ENCODE results near the gene MEIOSIN.
"Not testable (repeated sequence)": the region's sequence is repeated elsewhere in the genome, so short reads cannot be mapped to it uniquely, and the experiment has no call there.

The MEIOSIN gene

DNA sequence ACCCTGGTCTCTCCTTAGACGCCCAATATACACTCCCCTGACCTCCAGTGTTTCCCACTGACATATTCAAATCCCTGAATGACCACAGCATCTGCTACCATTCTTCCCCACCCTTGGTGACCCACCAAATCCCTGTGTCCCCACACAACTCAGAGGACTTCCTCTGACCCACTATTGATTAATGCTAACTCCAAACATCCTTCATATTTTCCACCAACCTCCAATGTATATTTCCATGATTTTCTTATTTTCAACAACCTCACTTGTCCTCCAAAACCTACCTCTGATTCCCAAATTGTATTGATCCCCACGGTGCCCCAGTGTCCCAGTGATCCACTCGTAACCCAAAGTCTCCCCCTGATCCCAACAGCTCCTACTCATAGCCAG, 59.9 kb downstream of the MEIOSIN start:
- H3K4me3 ChIP-seq (ENCODE audit: low read depth, low read length): peak overlapping the region; percentile 89
- in situ Hi-C loops (cut with HindIII; ENCODE audit: low sequenced_read_pairs): no loop called here
- TF ChIP-seq, protein P1, sequence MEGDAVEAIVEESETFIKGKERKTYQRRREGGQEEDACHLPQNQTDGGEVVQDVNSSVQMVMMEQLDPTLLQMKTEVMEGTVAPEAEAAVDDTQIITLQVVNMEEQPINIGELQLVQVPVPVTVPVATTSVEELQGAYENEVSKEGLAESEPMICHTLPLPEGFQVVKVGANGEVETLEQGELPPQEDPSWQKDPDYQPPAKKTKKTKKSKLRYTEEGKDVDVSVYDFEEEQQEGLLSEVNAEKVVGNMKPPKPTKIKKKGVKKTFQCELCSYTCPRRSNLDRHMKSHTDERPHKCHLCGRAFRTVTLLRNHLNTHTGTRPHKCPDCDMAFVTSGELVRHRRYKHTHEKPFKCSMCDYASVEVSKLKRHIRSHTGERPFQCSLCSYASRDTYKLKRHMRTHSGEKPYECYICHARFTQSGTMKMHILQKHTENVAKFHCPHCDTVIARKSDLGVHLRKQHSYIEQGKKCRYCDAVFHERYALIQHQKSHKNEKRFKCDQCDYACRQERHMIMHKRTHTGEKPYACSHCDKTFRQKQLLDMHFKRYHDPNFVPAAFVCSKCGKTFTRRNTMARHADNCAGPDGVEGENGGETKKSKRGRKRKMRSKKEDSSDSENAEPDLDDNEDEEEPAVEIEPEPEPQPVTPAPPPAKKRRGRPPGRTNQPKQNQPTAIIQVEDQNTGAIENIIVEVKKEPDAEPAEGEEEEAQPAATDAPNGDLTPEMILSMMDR (IDR thresholded peaks at IDR 0.05; ENCODE audit: low read depth, low read length, missing control alignments): no peak
- no peak for DNase-seq (ENCODE audit: low read depth)

DNA sequence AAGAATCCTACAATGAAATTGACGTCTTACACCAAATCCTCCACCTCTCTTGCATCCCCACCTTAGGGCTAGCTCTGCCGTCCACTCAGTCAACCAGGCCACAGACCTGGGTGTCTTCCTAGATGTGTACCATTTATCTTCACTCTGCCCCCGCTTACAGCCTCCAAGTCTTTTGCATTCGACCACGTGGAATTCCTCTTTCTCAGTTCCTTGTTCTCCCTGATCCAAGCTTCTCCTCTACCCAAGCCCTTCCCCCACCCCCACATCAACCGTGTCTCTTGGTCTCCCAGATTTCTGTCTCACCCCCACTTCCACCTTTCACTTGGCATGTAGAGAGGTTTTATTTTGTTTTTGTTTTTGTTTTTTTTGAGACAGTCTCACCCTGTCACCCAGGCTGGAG, 60.6 kb downstream of the MEIOSIN start:
- in situ Hi-C loops (cut with HindIII; ENCODE audit: low sequenced_read_pairs): no loop called here
- TF ChIP-seq, protein P1 (IDR thresholded peaks at IDR 0.05; ENCODE audit: low read depth, low read length, missing control alignments): no peak
- no peak overlapping the region for H3K4me3 ChIP-seq (ENCODE audit: low read depth, low read length)

DNA sequence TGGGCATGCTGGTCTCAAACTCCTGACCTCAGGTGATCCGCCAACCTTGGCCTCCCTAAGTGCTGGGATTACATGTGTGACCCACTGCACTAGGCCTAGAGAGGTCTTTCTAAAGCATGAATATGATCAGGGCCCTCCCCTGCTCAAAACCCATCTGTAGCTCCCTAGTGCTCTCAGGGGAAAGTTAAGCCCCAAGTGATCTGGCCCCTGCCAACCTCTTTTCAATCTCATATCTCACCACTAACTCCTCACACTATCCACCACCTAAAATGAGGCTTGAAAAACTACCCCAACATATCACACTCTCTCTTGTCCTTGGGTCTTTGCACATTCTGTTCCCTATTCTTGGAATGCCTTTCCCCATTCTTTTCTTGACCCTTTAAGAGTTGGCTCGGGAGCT, 61.4 kb downstream of the MEIOSIN start:
- no peak for DNase-seq (ENCODE audit: low read depth)
- H3K4me3 ChIP-seq (ENCODE audit: low read depth, low read length): no peak overlapping the region
- in situ Hi-C loops (cut with HindIII; ENCODE audit: low sequenced_read_pairs): no loop called here
- TF ChIP-seq, protein P1 (IDR thresholded peaks at IDR 0.05; ENCODE audit: low read depth, low read length, missing control alignments): no peak

More for the DNA sequence above, 60.6 kb downstream of the MEIOSIN start:
- DNase-seq (ENCODE audit: low read depth): no peak

DNA sequence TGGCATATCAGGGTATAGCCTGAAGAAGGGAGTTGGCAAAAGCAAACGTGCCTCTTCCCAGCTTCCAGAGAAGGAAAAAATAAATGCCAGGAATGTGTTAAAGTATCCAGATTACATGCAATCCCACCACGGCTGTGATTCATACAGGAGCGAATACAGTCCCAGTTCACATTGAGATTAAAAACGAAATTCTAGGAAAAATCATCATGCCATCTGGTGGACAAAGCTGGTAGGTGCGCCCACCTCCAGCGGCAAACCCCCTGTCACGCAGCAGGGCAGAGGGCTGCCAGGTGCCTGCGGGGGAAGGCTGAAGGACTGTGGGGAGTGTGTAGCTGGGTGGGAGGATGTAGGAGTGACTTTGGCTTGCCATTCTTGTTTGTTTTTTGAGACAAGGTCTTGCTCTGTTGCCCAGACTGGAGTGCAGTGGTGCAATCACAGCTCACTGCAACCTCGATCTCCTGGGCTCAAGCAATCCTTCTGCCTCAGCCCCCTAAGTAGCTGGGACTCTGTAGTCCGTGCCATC, 65.8 kb downstream of the MEIOSIN start:
- in situ Hi-C loops (cut with HindIII; ENCODE audit: low sequenced_read_pairs): no loop called here
- H3K4me3 ChIP-seq (ENCODE audit: low read depth, low read length): no peak overlapping the region
- peak; percentile 63 for DNase-seq (ENCODE audit: low read depth)
- TF ChIP-seq, protein P1 (IDR thresholded peaks at IDR 0.05; ENCODE audit: low read depth, low read length, missing control alignments): peak; percentile 85

DNA sequence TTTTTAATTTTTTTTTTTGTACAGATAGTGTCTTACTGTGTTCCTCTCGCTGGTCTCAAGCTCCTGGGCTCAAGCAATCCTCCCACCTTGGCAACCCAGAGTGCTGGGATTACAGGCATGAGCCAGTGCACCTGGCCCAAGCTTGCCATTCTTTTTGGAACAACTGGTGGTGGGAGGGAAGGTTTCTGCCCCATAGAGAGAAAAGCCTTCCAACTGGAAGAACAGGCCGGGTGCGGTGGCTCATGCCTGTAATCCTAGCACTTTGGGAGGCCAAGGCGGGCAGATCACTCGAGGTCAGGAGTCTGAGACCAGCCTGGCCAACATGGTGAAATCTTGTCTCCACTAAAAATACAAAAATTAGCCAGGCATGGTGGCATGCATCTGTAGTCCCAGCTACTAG, 66.3 kb downstream of the MEIOSIN start:
- in situ Hi-C loops (cut with HindIII; ENCODE audit: low sequenced_read_pairs): not testable (repeated sequence)

DNA sequence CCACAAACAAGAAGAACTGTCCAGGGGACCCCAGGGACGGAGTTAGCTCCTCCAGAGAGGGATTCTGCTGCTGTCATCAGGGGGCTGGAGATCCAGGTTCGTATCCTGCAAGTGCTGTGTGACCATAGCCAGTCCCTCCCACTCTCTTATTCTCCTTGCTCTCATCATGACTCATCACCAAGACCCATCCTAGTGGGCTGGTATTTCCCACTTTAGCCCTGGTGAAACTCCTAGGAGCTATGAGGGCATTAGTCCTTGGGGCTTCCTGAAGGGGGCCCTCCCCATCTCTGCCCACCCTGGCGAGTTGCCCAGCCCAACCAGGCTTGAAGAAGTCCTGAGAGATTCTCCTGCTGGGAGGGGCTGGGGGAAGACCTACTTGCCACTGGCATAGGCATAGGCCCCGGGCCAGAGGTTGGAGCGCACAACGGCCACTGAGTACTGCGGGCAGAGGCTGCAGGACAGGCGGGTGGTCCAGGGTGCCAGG, 66.9 kb downstream of the MEIOSIN start:
- no peak overlapping the region for H3K4me3 ChIP-seq (ENCODE audit: low read depth, low read length)
- DNase-seq (ENCODE audit: low read depth): no peak
- TF ChIP-seq, protein P1 (IDR thresholded peaks at IDR 0.05; ENCODE audit: low read depth, low read length, missing control alignments): no peak
- in situ Hi-C loops (cut with HindIII; ENCODE audit: low sequenced_read_pairs): no loop called here

More for the DNA sequence above, 66.3 kb downstream of the MEIOSIN start:
- not testable (repeated sequence) for H3K4me3 ChIP-seq (ENCODE audit: low read depth, low read length); DNase-seq (ENCODE audit: low read depth)

DNA sequence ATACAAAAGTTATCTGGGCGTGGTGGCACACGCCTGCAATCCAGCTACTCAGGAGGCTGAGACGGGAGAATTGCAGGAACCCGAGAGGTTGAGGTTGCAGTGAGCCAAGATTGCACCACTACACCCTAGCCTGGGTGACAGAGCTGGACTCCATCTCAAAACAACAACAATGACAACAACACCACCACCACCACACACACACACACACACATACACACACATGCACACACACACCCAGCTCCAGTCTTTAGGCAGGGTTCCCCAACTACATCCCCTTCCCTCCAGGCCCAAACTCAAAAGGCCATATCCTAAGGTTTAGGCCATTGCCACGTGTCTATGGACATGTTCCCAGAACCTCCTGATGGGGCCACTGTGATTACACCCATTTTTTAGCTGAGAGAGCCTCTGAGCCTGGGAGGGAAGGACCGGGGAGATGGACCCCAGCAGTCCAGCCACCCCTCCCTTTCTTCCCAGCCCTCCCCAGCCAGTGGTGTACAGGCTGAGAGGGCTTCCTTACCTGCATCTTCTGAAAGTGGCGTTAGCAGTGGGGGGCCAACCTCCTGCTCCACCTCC, 68.5 kb downstream of the MEIOSIN start:
- DNase-seq (ENCODE audit: low read depth): no peak
- H3K4me3 ChIP-seq (ENCODE audit: low read depth, low read length): no peak overlapping the region
- TF ChIP-seq, protein P1 (IDR thresholded peaks at IDR 0.05; ENCODE audit: low read depth, low read length, missing control alignments): no peak
- in situ Hi-C loops (cut with HindIII; ENCODE audit: low sequenced_read_pairs): no loop called here
